Heart left ventricle (tissue), 13 donors: ENCODE data around the gene ZNF546.

ENCODE experiments used
- CTCF ChIP-seq, 12 donors: fragments of 200-600 bp; sonication (generic) in 4 of 12; IDR thresholded peaks; one replicate each; pipeline versions ENCODE4 v1.5.0 to v1.8.0; 2018 to 2022; ENCODE audit warnings: antibody characterized with exemption in 12 of 12, mild to moderate bottlenecking in 5 of 12
- POLR2A ChIP-seq, 2 donors: fragments of 450-650 bp; IDR thresholded peaks; one replicate each; pipeline ENCODE4 v1.6.1; 2017; ENCODE audit warnings: antibody characterized with exemption in 2 of 2, mild to moderate bottlenecking in 2 of 2, moderate library complexity in 2 of 2
- donor health status: ischemic (EF 13 %, LVEDD 7.1; RV severe dilation, severe dysfunction).
- donor health status: DM: no; HTN: yes; CAD: no.
- donor health status: DM: no; HTN: no; CAD: no.
- donor health status: ischemic (EF 25% LVEDD 6.9; RV normal size, moderate dysfunction).
- donor health status: ischemic (EF 25% LVEDD 5.7; RV mildly dilated, moderate dysfunction).
- donor health status: ischemic (EF 35%, LVEDD 5.7; RV mildly dilated, moderate dysfunction).
- donor health status: nonischemic (EF 11% LVEDD 7.7; RV severe dilation, severe dysfunction).
- donor health status: DM: yes; HTN: yes; CAD: no.
- donor health status: PGD.
- donor health status: ischemic (EF 29% LVEDD 5.4; RV normal size, mild dysfunction).
- donor health status: nonischemic (EF 23%, LVEDD 6.1; RV moderate dilation, normal function).

GRCh38 chr19:39970425-39970674 lies 26.5 kb upstream of the ZNF546 start:
- TF ChIP-seq CTCF (IDR thresholded peaks at IDR 0.05) (no peak), POLR2A (IDR thresholded peaks at IDR 0.05) (no peak)
